Testis (tissue), 3 donors: Measurements from ENCODE around the gene AP1M1. TPM values are rescaled to one million over a fixed set of nuclear protein-coding genes. Genes with fewer than 3 reads are reported as not detected.
A peak's percentile ranks its signal among the peaks of the same experiment; 100 is the strongest.

Experiments used
- DNase-seq: peaks from one replicate; pipeline ENCODE4 v3.0.0-alpha.2; 2019
- H3K27ac ChIP-seq, 2 donors: fragments of 200-600 bp; sonication (generic); one replicate each; pipeline ENCODE4 v1.5.1; 2019
- H3K27me3 ChIP-seq: fragments of 200-600 bp; sonication (generic); one replicate; pipeline ENCODE4 v1.5.1; 2019
- H3K36me3 ChIP-seq: fragments of 200-600 bp; sonication (generic); one replicate; pipeline ENCODE4 v1.5.1; 2017; ENCODE audit warnings: low read depth; ENCODE audit errors: missing control alignments
- H3K4me1 ChIP-seq: fragments of 200-600 bp; sonication (generic); one replicate; pipeline ENCODE4 v1.5.1; 2019
- H3K4me3 ChIP-seq, 2 donors: fragments of 200-600 bp; sonication (generic); one replicate each; pipeline ENCODE4 v1.5.1; 2017 to 2019
- H3K9me3 ChIP-seq: fragments of 200-600 bp; sonication (generic); one replicate; pipeline ENCODE4 v1.5.1; 2017
- CTCF ChIP-seq, 3 experiments: fragments of 450-650 bp in 2 of 3; fragments of 200-600 bp in 1 of 3; sonication (generic) in 1 of 3; IDR thresholded peaks; one replicate each; pipeline ENCODE4 v1.5.1; 2016 to 2019; ENCODE audit warnings: antibody characterized with exemption in 3 of 3, mild to moderate bottlenecking in 2 of 3, moderate library complexity in 1 of 3
- POLR2A ChIP-seq: fragments of 450-650 bp; IDR thresholded peaks from one replicate; pipeline ENCODE4 v1.6.1; 2017; ENCODE audit warnings: antibody characterized with exemption, mild to moderate bottlenecking, moderate library complexity
- WGBS, 2 donors: methylation state at CpG; one replicate each; pipeline ENCODE4 v1.1.5; 2018; 5-methylcytosine and 5-hydroxymethylcytosine counted together
- intact Hi-C: fragments of 100-400 bp; cut with DNase I; formaldehyde crosslinking; loops from one replicate; pipeline ENCODE4 v1.15.1; 2023; ENCODE audit warnings: low total_unique reads
- polyA plus RNA-seq: library from polyadenylated mRNA; stranded (reverse); fragments of 350-450 nt; fragmentation: Illumina TruSeq; extraction: RNeasy Lipid Tissue Mini Kit (QIAGEN cat#74804); gene quantifications from one replicate; pipeline ENCODE4 v1.2.3, GENCODE V29; 2014; ENCODE audit warnings: low read depth, low replicate concordance; ENCODE audit not compliant: insufficient read depth
- small RNA-seq, 2 donors: library from RNA; depleted of rRNA; stranded (forward); fragments of <200 nt; gene quantifications; one replicate each; pipeline ENCODE3, GENCODE V24; 2016
- total RNA-seq, 2 donors: library from RNA; depleted of rRNA; stranded (reverse); fragments of >200 nt; gene quantifications; one replicate each; pipeline ENCODE4 v1.2.3, GENCODE V29; 2016

AP1M1 gene
- total and polyA plus RNA-seq, 3 donors from 2014 or later = 134 to 172 (median 145) TPM

GRCh38 chr19:16295057-16295456, 97.3 kb downstream of the AP1M1 start:
- TF ChIP-seq CTCF (IDR thresholded peaks at IDR 0.05) (no peak), POLR2A (no peak)
- Histone ChIP-seq H3K27ac (no peak overlapping the region), H3K36me3 (no peaks in the 10 kb centered on the region), H3K27me3 (no peaks in the 10 kb centered on the region), H3K9me3 (no peaks in the 10 kb centered on the region), H3K4me1 (peaks cover 20% of the 10 kb centered on the region), H3K4me3 (no peak overlapping the region)
- intact Hi-C loops = no loop called here
- 58% methylated on average over 12 of the region's 12 CpGs for WGBS, 2 donors
- peak; percentile 49 for DNase-seq

Small RNA genes lying within 50 kb of the gene (small RNA-seq; reads per million reads assigned to genes)
- gene RF00017 = 0 reads per million in 2 donors

Other genes starting within 250 kb of the AP1M1 start
- gene OR10H4, start 248.9 kb upstream of the AP1M1 start, total RNA-seq = under 1 TPM in 1 of 2 donors, not detected in 1; 0.31 TPM
- gene OR10H4, start 248.9 kb upstream of the AP1M1 start, polyA plus RNA-seq = not detected
- gene TPM4, start 121.4 kb upstream of the AP1M1 start, total RNA-seq = 100 to 1,000 TPM; 212 to 271 TPM
- 227 TPM for gene TPM4, start 121.4 kb upstream of the AP1M1 start, polyA plus RNA-seq
- gene RAB8A, start 86.0 kb upstream of the AP1M1 start, total RNA-seq = 10 to 100 TPM; 63.3 to 69.0 TPM
- gene RAB8A, start 86.0 kb upstream of the AP1M1 start, polyA plus RNA-seq = 45.9 TPM
- gene HSH2D, start 54.2 kb upstream of the AP1M1 start, total RNA-seq = under 1 TPM; 0.55 to 0.68 TPM
- 1.6 TPM for gene HSH2D, start 54.2 kb upstream of the AP1M1 start, polyA plus RNA-seq
- gene CIB3, start 24.4 kb upstream of the AP1M1 start, total RNA-seq = not detected
- gene CIB3, start 24.4 kb upstream of the AP1M1 start, polyA plus RNA-seq = 1.2 TPM
- gene FAM32A, start 12.5 kb upstream of the AP1M1 start, total RNA-seq = 10 to 100 TPM; 62.0 to 87.0 TPM
- gene FAM32A, start 12.5 kb upstream of the AP1M1 start, polyA plus RNA-seq = 71.2 TPM
- 10 to 100 TPM; 42.4 to 74.9 TPM for gene KLF2, start 126.9 kb downstream of the AP1M1 start, total RNA-seq
- gene KLF2, start 126.9 kb downstream of the AP1M1 start, polyA plus RNA-seq = 40.2 TPM